ENCODE measurements around the gene RNF19B.

Gene RNF19B

GRCh38 chr1:32937061-32937460 lies 27.5 kb downstream of the RNF19B start:
- Histone ChIP-seq H3K9me3 (ENCODE audit: control insufficient read depth, low read length) (no peaks in the 10 kb centered on the region), H3K36me3 (ENCODE audit: control insufficient read depth, insufficient read depth, low read length) (peaks cover 62% of the 10 kb centered on the region), H3K27me3 (replicated peaks; ENCODE audit: control insufficient read depth, insufficient read depth, low read length, poor library complexity, severe bottlenecking) (no peaks in the 10 kb centered on the region), H3K4me3 (ENCODE audit: insufficient read depth, low read depth, low read length, poor library complexity, severe bottlenecking) (no peak overlapping the region), H3K4me1 (ENCODE audit: control insufficient read depth, insufficient read depth, low read length, poor library complexity, severe bottlenecking) (no peaks in the 10 kb centered on the region), H3K27ac (ENCODE audit: insufficient read depth, low read length, poor library complexity, severe bottlenecking) (no peak overlapping the region)
- no peak for DNase-seq

GRCh38 chr1:32934535-32934934 lies 30.1 kb downstream of the RNF19B start:
- Histone ChIP-seq H3K27ac (ENCODE audit: insufficient read depth, low read length, poor library complexity, severe bottlenecking) (no peak overlapping the region), H3K27me3 (replicated peaks; ENCODE audit: control insufficient read depth, insufficient read depth, low read length, poor library complexity, severe bottlenecking) (no peaks in the 10 kb centered on the region), H3K9me3 (ENCODE audit: control insufficient read depth, low read length) (no peaks in the 10 kb centered on the region), H3K36me3 (ENCODE audit: control insufficient read depth, insufficient read depth, low read length) (peaks cover 38% of the 10 kb centered on the region), H3K4me1 (ENCODE audit: control insufficient read depth, insufficient read depth, low read length, poor library complexity, severe bottlenecking) (no peaks in the 10 kb centered on the region), H3K4me3 (ENCODE audit: insufficient read depth, low read depth, low read length, poor library complexity, severe bottlenecking) (no peak overlapping the region)
- no peak for DNase-seq

GRCh38 chr1:32933742-32934322 lies 30.8 kb downstream of the RNF19B start:
- no peaks in the 10 kb centered on the region for H3K27me3 ChIP-seq (replicated peaks; ENCODE audit: control insufficient read depth, insufficient read depth, low read length, poor library complexity, severe bottlenecking)
- no peak overlapping the region for H3K27ac ChIP-seq (ENCODE audit: insufficient read depth, low read length, poor library complexity, severe bottlenecking)
- H3K9me3 ChIP-seq (ENCODE audit: control insufficient read depth, low read length), result no peaks in the 10 kb centered on the region
- no peaks in the 10 kb centered on the region for H3K4me1 ChIP-seq (ENCODE audit: control insufficient read depth, insufficient read depth, low read length, poor library complexity, severe bottlenecking)
- H3K36me3 ChIP-seq (ENCODE audit: control insufficient read depth, insufficient read depth, low read length), result peaks cover 31% of the 10 kb centered on the region
- H3K4me3 ChIP-seq (ENCODE audit: insufficient read depth, low read depth, low read length, poor library complexity, severe bottlenecking), result no peak overlapping the region
- DNase-seq, result no peak

GRCh38 chr1:32931760-32932159 lies 32.8 kb downstream of the RNF19B start:
- Histone ChIP-seq H3K4me3 (ENCODE audit: insufficient read depth, low read depth, low read length, poor library complexity, severe bottlenecking) (no peak overlapping the region), H3K27ac (ENCODE audit: insufficient read depth, low read length, poor library complexity, severe bottlenecking) (no peak overlapping the region), H3K4me1 (ENCODE audit: control insufficient read depth, insufficient read depth, low read length, poor library complexity, severe bottlenecking) (no peaks in the 10 kb centered on the region), H3K9me3 (ENCODE audit: control insufficient read depth, low read length) (no peaks in the 10 kb centered on the region), H3K27me3 (replicated peaks; ENCODE audit: control insufficient read depth, insufficient read depth, low read length, poor library complexity, severe bottlenecking) (no peaks in the 10 kb centered on the region), H3K36me3 (ENCODE audit: control insufficient read depth, insufficient read depth, low read length) (peaks cover 11% of the 10 kb centered on the region)
- DNase-seq, result no peak

- H3K27ac ChIP-seq (ENCODE audit: insufficient read depth, low read length, poor library complexity, severe bottlenecking), result no peak overlapping the region
- no peaks in the 10 kb centered on the region for H3K9me3 ChIP-seq (ENCODE audit: control insufficient read depth, low read length)
- H3K4me1 ChIP-seq (ENCODE audit: control insufficient read depth, insufficient read depth, low read length, poor library complexity, severe bottlenecking), result peaks cover 12% of the 10 kb centered on the region
- no peaks in the 10 kb centered on the region for H3K36me3 ChIP-seq (ENCODE audit: control insufficient read depth, insufficient read depth, low read length)
- no peak for DNase-seq
- no peak overlapping the region for H3K4me3 ChIP-seq (ENCODE audit: insufficient read depth, low read depth, low read length, poor library complexity, severe bottlenecking)
- H3K27me3 ChIP-seq (replicated peaks; ENCODE audit: control insufficient read depth, insufficient read depth, low read length, poor library complexity, severe bottlenecking), result peaks cover 3% of the 10 kb centered on the region
Measured at GRCh38 chr1:32929366-32929765, 35.2 kb downstream of the RNF19B start.

GRCh38 chr1:32928715-32929114 lies 35.9 kb downstream of the RNF19B start:
- H3K36me3 ChIP-seq (ENCODE audit: control insufficient read depth, insufficient read depth, low read length), result no peaks in the 10 kb centered on the region
- H3K4me3 ChIP-seq (ENCODE audit: insufficient read depth, low read depth, low read length, poor library complexity, severe bottlenecking), result no peak overlapping the region
- H3K27ac ChIP-seq (ENCODE audit: insufficient read depth, low read length, poor library complexity, severe bottlenecking), result no peak overlapping the region
- H3K4me1 ChIP-seq (ENCODE audit: control insufficient read depth, insufficient read depth, low read length, poor library complexity, severe bottlenecking), result peaks cover 13% of the 10 kb centered on the region
- no peaks in the 10 kb centered on the region for H3K9me3 ChIP-seq (ENCODE audit: control insufficient read depth, low read length)
- DNase-seq, result no peak
- H3K27me3 ChIP-seq (replicated peaks; ENCODE audit: control insufficient read depth, insufficient read depth, low read length, poor library complexity, severe bottlenecking), result peaks cover 7% of the 10 kb centered on the region

- Histone ChIP-seq H3K4me3 (ENCODE audit: insufficient read depth, low read depth, low read length, poor library complexity, severe bottlenecking) (no peak overlapping the region), H3K9me3 (ENCODE audit: control insufficient read depth, low read length) (no peaks in the 10 kb centered on the region), H3K27ac (ENCODE audit: insufficient read depth, low read length, poor library complexity, severe bottlenecking) (no peak overlapping the region), H3K36me3 (ENCODE audit: control insufficient read depth, insufficient read depth, low read length) (no peaks in the 10 kb centered on the region), H3K27me3 (replicated peaks; ENCODE audit: control insufficient read depth, insufficient read depth, low read length, poor library complexity, severe bottlenecking) (peaks cover 7% of the 10 kb centered on the region), H3K4me1 (ENCODE audit: control insufficient read depth, insufficient read depth, low read length, poor library complexity, severe bottlenecking) (peaks cover 13% of the 10 kb centered on the region)
- no peak for DNase-seq
Measured at GRCh38 chr1:32928285-32928684, 36.3 kb downstream of the RNF19B start.

- no peak for DNase-seq
- Histone ChIP-seq H3K27ac (ENCODE audit: insufficient read depth, low read length, poor library complexity, severe bottlenecking) (no peak overlapping the region), H3K27me3 (replicated peaks; ENCODE audit: control insufficient read depth, insufficient read depth, low read length, poor library complexity, severe bottlenecking) (peaks cover 7% of the 10 kb centered on the region)
Measured at GRCh38 chr1:32927441-32927840, 37.2 kb downstream of the RNF19B start.

GRCh38 chr1:32926562-32926961 lies 38.0 kb downstream of the RNF19B start:
- H3K4me3 ChIP-seq (ENCODE audit: insufficient read depth, low read depth, low read length, poor library complexity, severe bottlenecking), result no peak overlapping the region
- no peak for DNase-seq
- peaks cover 7% of the 10 kb centered on the region for H3K27me3 ChIP-seq (replicated peaks; ENCODE audit: control insufficient read depth, insufficient read depth, low read length, poor library complexity, severe bottlenecking)
- no peaks in the 10 kb centered on the region for H3K36me3 ChIP-seq (ENCODE audit: control insufficient read depth, insufficient read depth, low read length)
- H3K4me1 ChIP-seq (ENCODE audit: control insufficient read depth, insufficient read depth, low read length, poor library complexity, severe bottlenecking), result peaks cover 13% of the 10 kb centered on the region
- no peaks in the 10 kb centered on the region for H3K9me3 ChIP-seq (ENCODE audit: control insufficient read depth, low read length)
- H3K27ac ChIP-seq (ENCODE audit: insufficient read depth, low read length, poor library complexity, severe bottlenecking), result no peak overlapping the region

More at GRCh38 chr1:32927441-32927840, 37.2 kb downstream of the RNF19B start:
- Histone ChIP-seq H3K36me3 (ENCODE audit: control insufficient read depth, insufficient read depth, low read length) (no peaks in the 10 kb centered on the region), H3K4me3 (ENCODE audit: insufficient read depth, low read depth, low read length, poor library complexity, severe bottlenecking) (no peak overlapping the region), H3K4me1 (ENCODE audit: control insufficient read depth, insufficient read depth, low read length, poor library complexity, severe bottlenecking) (peaks cover 13% of the 10 kb centered on the region), H3K9me3 (ENCODE audit: control insufficient read depth, low read length) (no peaks in the 10 kb centered on the region)

- DNase-seq, result no peak
- H3K27me3 ChIP-seq (replicated peaks; ENCODE audit: control insufficient read depth, insufficient read depth, low read length, poor library complexity, severe bottlenecking), result peaks cover 7% of the 10 kb centered on the region
- H3K36me3 ChIP-seq (ENCODE audit: control insufficient read depth, insufficient read depth, low read length), result no peaks in the 10 kb centered on the region
- peaks cover 13% of the 10 kb centered on the region for H3K4me1 ChIP-seq (ENCODE audit: control insufficient read depth, insufficient read depth, low read length, poor library complexity, severe bottlenecking)
- H3K27ac ChIP-seq (ENCODE audit: insufficient read depth, low read length, poor library complexity, severe bottlenecking), result no peak overlapping the region
- no peaks in the 10 kb centered on the region for H3K9me3 ChIP-seq (ENCODE audit: control insufficient read depth, low read length)
- H3K4me3 ChIP-seq (ENCODE audit: insufficient read depth, low read depth, low read length, poor library complexity, severe bottlenecking), result no peak overlapping the region
Measured at GRCh38 chr1:32925403-32926162, 39.0 kb downstream of the RNF19B start.

Measured in effector memory CD4-positive, alpha-beta T cell (primary cell).